Motor neuron (in vitro differentiated cells): ENCODE data around the gene SLC26A11. TPM values are rescaled to one million over a fixed set of nuclear protein-coding genes. Genes with fewer than 3 reads are reported as not detected.

Experiments used
- ATAC-seq, 8 experiments: fragments of 200-7000 bp; cut with Tn5 transposase; replicated peaks in 6 of 8; 2 replicates each; pipeline ENCODE4 v1.8.0; 2021; ENCODE audit warnings: mild to moderate bottlenecking in 8 of 8, moderate library complexity in 8 of 8
- H3K27ac ChIP-seq, 2 donors: fragments of 250-450 bp; sonication (Bioruptor Pico); 2 replicates each; pipeline ENCODE4 v1.9.0; 2021; ENCODE audit warnings: antibody characterized with exemption in 2 of 2, mild to moderate bottlenecking in 2 of 2, moderate library complexity in 1 of 2
- H3K4me1 ChIP-seq, 2 donors: fragments of 250-450 bp; sonication (Bioruptor Pico); replicated peaks in 1 of 2; 2 replicates each; pipeline ENCODE4 v1.6.1; 2021; ENCODE audit warnings: antibody characterized with exemption in 2 of 2, mild to moderate bottlenecking in 2 of 2, moderate library complexity in 1 of 2
- H3K4me3 ChIP-seq, 5 donors: fragments of 250-450 bp; sonication (Bioruptor Pico); 2 replicates each; pipeline ENCODE4 v1.9.0; 2021; ENCODE audit warnings: antibody characterized with exemption in 5 of 5, mild to moderate bottlenecking in 5 of 5, moderate library complexity in 4 of 5
- WGBS, 10 experiments: fragments of 450-650 bp; shearing (Covaris generic); methylation state at CpG; one replicate each; pipeline ENCODE4 v1.0.0; 2022; 5-methylcytosine and 5-hydroxymethylcytosine counted together
- in situ Hi-C, 9 experiments: fragments of 400-800 bp; cut with MboI; loops; one replicate each; pipeline ENCODE4 v1.15.0; 2021; ENCODE audit warnings: low sequenced_read_pairs in 9 of 9, low pct_unique_long_range_greater_than_20kb in 2 of 9; ENCODE audit not compliant: unreplicated experiment in 9 of 9
- total RNA-seq, 8 experiments: library from RNA; unstranded; fragments of 300-600 nt; gene quantifications; 2 replicates each; pipeline versions ENCODE4 v1.2.3 to v1.2.4, GENCODE V29; 2022

SLC26A11 gene
- total RNA-seq, 8 experiments from 2014 or later, result 9.1 to 41.3 (median 18.1) TPM

DNA sequence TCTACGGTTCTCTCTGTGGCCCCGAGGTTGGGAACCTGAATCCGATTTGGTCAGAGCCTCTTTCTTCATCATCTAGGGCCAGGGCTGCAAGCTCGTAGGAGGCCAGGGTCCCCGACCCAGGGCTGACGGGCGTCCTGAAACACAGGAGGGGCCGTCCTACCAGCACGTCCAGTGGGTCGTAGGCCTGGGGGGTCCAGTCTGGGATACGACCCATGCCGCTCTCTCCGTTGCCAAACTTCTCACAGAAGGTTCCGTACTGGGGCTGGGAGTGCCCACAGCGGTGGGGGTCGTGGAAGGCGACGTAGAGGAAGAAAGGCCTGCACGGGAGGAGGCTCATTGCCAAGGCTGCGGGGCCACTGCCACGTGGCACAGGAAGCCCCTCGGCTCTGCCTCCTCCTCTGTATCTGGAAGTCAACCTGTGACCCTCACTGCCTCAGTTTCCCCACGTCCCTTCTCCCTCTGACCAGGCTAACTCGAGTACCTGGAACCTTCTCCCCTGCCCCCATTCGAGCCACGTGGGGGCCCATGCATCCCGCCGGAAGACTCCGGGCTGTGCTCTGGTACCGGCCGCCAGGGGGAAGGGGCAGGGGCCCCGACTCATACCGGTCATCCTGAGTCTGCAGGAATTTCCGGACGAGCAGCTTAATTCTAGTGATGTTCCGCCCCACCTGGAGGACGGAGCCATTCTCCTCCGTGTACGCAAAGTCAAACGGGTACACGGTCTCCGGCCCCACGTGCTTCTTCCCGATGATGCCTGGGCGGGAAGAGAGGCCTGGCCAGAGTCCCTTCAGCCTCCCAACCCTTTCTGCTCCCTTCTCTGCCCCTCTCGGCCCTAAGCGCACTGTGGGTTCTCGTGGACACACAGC lies 6.0 kb upstream of the SLC26A11 start:
- 60 to 100% (median 96%) methylated on average over 1 to 13 of the region's 48 CpGs; no CpG with 5 or more reads in 2 of the 10 experiments for WGBS, 10 experiments
- peaks cover 2% of the 10 kb centered on the region in 2 donors for H3K4me1 ChIP-seq
- in situ Hi-C loops, result no loop called here
- ATAC-seq, result no peak
- H3K27ac ChIP-seq, result no peak overlapping the region
- H3K4me3 ChIP-seq, result no peak overlapping the region

DNA sequence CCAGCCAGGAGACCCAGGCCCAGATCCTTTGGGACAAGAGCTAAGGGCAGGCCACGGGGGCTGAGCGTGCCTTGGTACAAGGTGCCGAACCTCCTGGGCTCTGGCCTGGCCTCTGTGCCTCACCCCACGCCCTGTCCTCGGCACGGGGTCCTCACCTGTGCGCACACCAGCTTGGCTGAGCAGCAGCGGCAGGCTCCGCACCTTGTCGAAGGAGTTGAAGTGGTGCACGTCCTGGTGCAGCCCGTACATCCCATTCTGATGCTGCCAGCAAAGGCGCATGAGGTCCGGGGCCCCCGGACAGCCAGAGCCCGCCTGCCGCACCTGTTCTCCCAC lies 5.4 kb upstream of the SLC26A11 start:
- no peak for ATAC-seq
- in situ Hi-C loops, result no loop called here
- Histone ChIP-seq H3K4me3 (no peak overlapping the region), H3K4me1 (peaks cover 4% of the 10 kb centered on the region in 2 donors), H3K27ac (no peak overlapping the region)
- WGBS, 10 experiments, result 100% methylated on average over 1 to 2 of the region's 17 CpGs; no CpG with 5 or more reads in 8 of the 10 experiments

DNA sequence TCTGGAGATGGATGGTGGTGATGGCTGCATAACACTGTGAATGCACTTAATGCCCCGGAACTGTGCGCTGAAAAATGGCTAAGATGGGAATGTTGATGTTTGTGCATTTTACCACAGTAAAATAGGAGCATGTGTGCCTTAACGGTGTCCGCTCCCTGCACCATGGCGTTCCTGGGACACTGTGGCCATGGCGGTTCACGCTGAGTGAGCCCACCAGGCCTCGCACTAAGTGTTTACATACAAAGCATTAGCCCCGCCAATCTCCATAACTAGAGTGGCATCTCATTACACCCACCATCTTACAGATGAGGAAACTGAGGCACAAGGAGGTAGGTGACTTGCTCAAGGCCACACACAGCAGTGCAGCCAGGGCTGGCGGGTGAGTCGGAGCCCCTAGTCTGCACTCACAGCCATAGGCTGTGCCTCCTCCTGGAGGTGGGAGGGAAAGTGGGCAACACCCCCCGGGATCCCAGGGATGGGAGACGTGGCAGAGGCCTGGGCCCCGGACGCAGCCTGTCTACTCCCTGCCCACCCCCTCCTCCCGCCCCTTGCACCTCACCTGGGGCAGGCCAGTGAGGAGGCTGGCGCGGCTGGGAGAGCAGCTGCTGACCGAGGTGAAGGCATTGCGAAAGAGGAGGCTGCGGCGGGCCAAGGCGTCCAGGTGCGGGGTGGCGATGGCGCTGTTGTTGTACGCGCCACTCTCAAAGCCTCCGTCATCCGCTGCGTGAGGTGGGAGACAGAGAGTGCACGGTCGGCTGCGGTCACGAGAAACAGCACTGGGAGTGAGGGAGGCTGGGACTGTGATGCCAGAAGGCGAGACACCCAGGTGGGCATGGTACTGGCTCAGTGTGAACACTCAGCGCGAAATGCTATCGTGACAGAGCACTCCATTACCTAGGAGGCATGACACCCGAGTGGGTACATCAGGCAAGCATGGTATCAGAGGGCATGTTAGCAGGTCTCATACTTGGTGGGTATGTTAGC lies 3.5 kb upstream of the SLC26A11 start:
- in situ Hi-C loops, result no loop called here
- no peak for ATAC-seq
- WGBS, 10 experiments, result 92 to 100% (median 100%) methylated on average over 1 to 10 of the region's 40 CpGs; no CpG with 5 or more reads in 1 of the 10 experiments

DNA sequence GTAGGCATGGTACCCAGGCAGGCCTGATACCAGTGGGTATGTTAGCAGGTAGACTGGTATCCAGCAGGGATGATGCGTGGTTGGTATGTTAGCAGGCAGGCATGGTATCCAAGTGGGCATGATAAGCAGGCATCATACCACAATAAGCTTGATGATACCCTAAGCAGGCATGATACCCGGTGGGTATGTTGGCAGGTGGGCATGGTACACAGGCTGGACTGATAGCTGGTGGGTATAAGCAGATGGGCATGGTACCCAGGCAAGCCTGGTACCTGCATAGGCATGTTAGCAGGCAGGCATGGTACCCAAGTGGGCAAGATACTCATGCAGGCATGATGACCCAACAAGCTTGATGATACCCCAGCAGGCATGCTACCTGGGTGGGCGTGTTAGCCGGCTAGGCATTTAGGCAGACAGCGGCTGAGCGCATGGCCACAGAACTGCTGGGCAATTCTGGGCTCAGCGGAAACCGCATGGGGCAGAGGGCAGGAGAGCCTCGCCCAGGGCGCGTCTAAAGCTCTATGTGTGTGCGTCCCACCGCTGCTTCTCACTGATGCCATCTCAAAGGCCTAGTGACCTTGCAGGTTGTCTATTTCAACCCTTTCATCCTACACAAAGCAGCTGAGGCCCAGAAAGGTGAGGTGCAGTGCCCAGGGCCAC lies 2.4 kb upstream of the SLC26A11 start:
- ATAC-seq, result no peak
- no peak overlapping the region for H3K27ac ChIP-seq
- H3K4me3 ChIP-seq, result no peak overlapping the region
- in situ Hi-C loops, result no loop called here
- peaks cover 10 to 12% of the 10 kb centered on the region in 2 donors for H3K4me1 ChIP-seq
- 80 to 100% (median 100%) methylated on average over 1 to 7 of the region's 13 CpGs; no CpG with 5 or more reads in 7 of the 10 experiments for WGBS, 10 experiments

More for the DNA sequence above, 3.5 kb upstream of the SLC26A11 start:
- Histone ChIP-seq H3K27ac (no peak overlapping the region), H3K4me3 (no peak overlapping the region), H3K4me1 (peaks cover 10 to 12% of the 10 kb centered on the region in 2 donors)

DNA sequence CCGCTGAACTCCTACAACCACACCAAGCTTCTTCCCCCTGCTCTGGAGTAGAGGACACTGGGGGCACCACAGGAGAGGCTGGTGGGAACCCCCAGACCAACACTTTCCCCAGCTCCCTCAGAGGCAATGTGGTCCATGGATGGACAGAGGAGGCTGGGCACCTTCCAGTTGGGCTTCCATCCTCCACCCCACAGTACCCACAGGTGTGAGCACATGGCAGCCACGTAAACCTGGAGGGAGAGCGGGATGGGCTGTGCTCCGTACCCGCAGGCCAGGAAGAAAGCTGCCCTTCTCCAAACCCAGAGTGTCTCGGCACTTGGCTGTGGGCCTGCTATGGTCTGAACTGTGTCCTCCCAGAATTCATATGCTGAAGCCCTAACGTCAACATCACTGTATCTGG lies 1.8 kb upstream of the SLC26A11 start:
- 83 to 100% (median 85%) methylated on average over 2 to 4 of the region's 7 CpGs; no CpG with 5 or more reads in 7 of the 10 experiments for WGBS, 10 experiments
- H3K4me1 ChIP-seq, result peaks cover 10 to 12% of the 10 kb centered on the region in 2 donors

DNA sequence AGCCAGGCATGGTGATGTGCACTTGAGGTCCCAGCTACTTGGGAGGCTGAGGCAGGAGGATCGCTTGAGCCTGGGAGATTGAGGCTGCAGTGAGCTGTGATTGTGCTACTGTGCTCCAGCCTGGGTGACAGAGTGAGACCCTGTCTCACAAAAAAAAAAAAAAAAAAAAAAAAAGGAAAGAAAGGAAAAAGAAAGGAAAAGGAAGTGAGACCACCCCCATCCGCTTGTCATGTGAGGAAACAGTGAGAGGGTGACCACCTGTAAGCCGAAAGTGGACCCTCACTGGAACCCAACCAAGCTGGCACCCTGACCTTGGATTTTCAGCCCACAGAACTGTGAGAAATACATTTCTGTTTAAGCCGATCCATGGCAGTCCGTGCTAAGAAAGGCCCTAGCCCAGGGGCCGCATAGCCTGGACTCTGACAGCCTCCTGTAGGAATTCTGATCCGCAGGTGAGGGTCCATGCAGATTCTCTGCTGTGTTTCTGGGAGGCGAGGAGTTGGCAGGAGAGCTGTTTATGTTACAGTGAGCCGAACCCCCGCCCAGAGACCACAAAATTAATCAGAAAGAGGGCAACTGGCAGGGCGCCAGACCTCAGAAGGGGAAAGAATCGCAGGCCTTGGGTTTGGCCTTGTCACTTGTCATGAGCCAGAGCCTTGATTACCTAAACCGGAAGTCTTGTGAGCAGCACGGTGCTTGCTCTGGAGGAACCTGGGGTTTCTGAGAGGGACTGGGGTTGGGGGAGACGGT lies 1.0 kb upstream of the SLC26A11 start:
- peak overlapping the region in 1 of 2 donors; percentile 57 for H3K27ac ChIP-seq
- H3K4me3 ChIP-seq, result peak overlapping the region; percentile 70 to 98 (median 78)
- ATAC-seq, result peak; percentile 17 to 35 (median 26)
- 42 to 100% (median 65%) methylated on average over 1 to 12 of the region's 15 CpGs for WGBS, 10 experiments
- peaks cover 10 to 12% of the 10 kb centered on the region in 2 donors for H3K4me1 ChIP-seq
- in situ Hi-C loops, result no loop called here

More for the DNA sequence above, 1.8 kb upstream of the SLC26A11 start:
- in situ Hi-C loops, result no loop called here
- Histone ChIP-seq H3K4me3 (no peak overlapping the region), H3K27ac (no peak overlapping the region)
- ATAC-seq, result no peak

DNA sequence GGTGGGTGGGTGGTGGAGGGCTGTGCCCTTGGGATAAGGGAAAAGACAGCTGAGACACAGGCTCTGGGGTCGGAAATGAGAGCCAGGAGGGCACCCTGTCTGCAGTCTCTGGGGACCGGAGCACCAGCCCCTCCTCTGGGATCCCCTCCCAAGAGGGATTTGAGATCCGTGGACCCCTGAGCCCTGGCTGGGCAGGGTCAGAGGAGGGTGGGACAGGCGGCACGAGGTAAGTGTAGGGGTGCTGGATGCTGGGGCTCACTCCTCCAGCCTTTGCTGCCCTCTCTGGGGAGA lies 519 bp upstream of the SLC26A11 start:
- no CpG with 5 or more reads among the region's 5 CpGs for whole genome bisulfite sequencing, 10 experiments
- in situ Hi-C loops, result no loop called here
- Histone ChIP-seq H3K4me3 (peak overlapping the region; percentile 70 to 98 (median 78)), H3K4me1 (peaks cover 10 to 12% of the 10 kb centered on the region in 2 donors), H3K27ac (peak overlapping the region; percentile 51 to 57)
- no peak for ATAC-seq

DNA sequence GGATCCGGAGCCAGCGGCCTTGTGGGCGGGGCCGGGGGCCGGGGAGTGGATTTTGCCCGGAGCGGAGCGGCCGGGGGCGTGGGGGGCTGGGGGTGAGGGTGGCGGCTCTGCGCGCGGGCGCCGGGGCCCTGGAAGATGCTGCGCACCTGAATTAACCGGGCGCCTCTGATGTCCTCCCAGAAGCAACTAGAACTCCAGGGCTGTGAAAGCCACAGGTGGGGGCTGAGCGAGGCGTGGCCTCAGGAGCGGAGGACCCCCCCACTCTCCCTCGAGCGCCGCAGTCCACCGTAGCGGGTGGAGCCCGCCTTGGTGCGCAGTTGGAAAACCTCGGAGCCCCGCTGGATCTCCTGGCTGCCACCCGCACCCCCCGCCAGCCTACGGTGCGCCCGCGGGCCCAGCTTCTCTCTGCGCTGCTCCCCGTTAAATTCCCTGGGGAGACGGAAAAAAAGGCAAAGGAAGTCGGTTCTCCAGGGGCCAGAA lies 549 bp downstream of the SLC26A11 start:
- peak; percentile 20 to 58 (median 50) for ATAC-seq
- Histone ChIP-seq H3K4me3 (peak overlapping the region; percentile 70 to 98 (median 78)), H3K4me1 (peaks cover 10 to 12% of the 10 kb centered on the region in 2 donors), H3K27ac (peak overlapping the region in 1 of 2 donors; percentile 54)
- in situ Hi-C loops, result no loop called here
- WGBS, 10 experiments, result 0 to 12% methylated on average over 2 to 5 of the region's 41 CpGs; no CpG with 5 or more reads in 8 of the 10 experiments

DNA sequence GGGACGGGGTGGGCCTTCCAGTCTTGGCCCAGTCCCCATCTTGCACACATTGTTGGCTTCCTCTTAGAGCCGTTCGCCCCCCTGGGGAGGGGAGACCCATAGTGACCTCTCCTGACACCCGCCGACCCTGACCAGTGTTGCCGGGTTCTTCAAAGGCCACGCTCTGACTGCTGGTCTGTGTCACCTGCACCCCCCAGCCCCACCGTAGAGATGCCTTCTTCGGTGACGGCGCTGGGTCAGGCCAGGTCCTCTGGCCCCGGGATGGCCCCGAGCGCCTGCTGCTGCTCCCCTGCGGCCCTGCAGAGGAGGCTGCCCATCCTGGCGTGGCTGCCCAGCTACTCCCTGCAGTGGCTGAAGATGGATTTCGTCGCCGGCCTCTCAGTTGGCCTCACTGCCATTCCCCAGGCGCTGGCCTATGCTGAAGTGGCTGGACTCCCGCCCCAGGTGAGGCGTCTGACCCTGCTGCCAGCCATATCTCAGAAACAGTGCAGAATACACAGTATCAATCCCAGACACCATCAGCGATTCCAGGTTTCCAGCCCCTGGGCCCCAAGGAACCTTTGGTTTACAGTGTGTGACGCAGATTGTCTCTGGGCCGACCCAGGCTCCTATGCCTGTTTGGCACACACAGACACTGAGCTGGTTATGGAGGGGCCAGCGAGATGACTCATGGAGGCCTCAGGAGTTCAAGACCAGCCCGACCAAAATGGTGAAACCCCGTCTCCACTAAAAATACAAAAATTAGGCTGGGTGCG lies 1.3 kb downstream of the SLC26A11 start:
- in situ Hi-C loops, result no loop called here
- H3K27ac ChIP-seq, result no peak overlapping the region
- WGBS, 10 experiments, result 73 to 93% (median 82%) methylated on average over 2 to 6 of the region's 29 CpGs; no CpG with 5 or more reads in 3 of the 10 experiments
- no peak for ATAC-seq
- peaks cover 10 to 12% of the 10 kb centered on the region in 2 donors for H3K4me1 ChIP-seq
- H3K4me3 ChIP-seq, result peak overlapping the region; percentile 70 to 98 (median 78)

DNA sequence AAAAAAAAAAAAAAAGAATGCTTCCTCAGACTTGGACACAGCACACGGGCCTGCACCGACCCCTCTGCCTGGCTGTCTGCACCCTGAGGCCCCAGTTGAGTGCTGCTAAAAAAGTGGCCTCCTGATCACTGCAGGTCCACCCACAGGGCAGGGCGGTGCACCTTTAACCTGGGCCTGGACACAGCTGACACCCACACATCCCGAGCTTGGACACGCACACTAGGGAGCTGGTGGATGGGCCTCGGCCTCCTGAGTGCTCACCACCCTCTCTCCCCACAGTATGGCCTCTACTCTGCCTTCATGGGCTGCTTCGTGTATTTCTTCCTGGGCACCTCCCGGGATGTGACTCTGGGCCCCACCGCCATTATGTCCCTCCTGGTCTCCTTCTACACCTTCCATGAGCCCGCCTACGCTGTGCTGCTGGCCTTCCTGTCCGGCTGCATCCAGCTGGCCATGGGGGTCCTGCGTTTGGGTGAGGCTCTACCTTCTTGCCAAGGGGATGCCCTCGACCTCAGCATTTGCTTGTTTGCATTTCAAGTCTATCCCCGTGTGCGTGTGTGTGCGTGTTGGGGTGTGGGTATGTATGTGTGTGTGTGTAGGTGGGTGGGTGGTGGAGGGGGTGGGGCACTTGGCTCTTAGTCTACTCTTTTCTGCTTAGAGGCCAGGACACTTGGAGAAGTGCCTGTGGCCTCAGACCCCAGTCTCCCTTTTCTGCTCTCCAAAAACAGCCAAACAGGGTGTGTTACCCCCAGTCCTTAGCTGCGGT lies 2.3 kb downstream of the SLC26A11 start:
- no peak for ATAC-seq
- WGBS, 10 experiments, result 40 to 100% (median 94%) methylated on average over 1 to 10 of the region's 18 CpGs; no CpG with 5 or more reads in 3 of the 10 experiments
- in situ Hi-C loops, result no loop called here
- Histone ChIP-seq H3K27ac (no peak overlapping the region), H3K4me3 (no peak overlapping the region), H3K4me1 (peaks cover 10 to 12% of the 10 kb centered on the region in 2 donors)
